Activated naive CD8-positive, alpha-beta T cell (primary cell): ENCODE data around the gene TSPAN17.
"Not testable (repeated sequence)": the region's sequence is repeated elsewhere in the genome, so short reads cannot be mapped to it uniquely, and the experiment has no call there.

Experiments
- H3K27ac Mint-ChIP-seq: one replicate; pipeline ENCODE4 v1.8.0; 2021; ENCODE audit warnings: mixed read lengths
- H3K27me3 Mint-ChIP-seq: one replicate; pipeline ENCODE4 v1.8.0; 2021; ENCODE audit warnings: mixed read lengths
- H3K36me3 Mint-ChIP-seq: one replicate; pipeline ENCODE4 v1.8.0; 2021; ENCODE audit warnings: mixed read lengths
- H3K4me1 Mint-ChIP-seq: one replicate; pipeline ENCODE4 v1.8.0; 2021; ENCODE audit warnings: low read depth, mixed read lengths
- H3K4me3 Mint-ChIP-seq: one replicate; pipeline ENCODE4 v1.8.0; 2021; ENCODE audit warnings: mild to moderate bottlenecking, mixed read lengths
- H3K9me3 Mint-ChIP-seq: one replicate; pipeline ENCODE4 v1.8.0; 2021; ENCODE audit warnings: low read depth, mixed read lengths

The TSPAN17 gene

DNA sequence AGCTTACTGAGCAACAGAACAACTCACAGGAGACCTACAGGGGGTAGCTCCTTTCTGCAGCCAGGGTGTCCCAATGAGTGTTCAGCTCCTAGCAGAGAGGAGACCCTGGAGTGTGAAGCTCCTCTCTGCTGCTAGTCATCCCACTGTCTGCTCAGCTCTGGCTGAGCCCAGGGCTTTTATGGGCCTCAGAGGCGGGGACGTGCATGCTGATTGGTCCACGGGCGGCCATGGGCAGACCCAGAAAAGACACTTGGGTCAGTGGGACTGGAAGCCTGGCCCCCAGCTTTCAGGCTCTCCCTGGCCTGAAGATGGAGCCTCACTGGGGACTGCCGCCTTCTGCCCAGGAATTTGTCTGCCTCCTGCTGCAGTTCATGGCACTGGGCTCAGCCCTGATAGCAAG lies 40.6 kb downstream of the TSPAN17 start:
- no peaks in the 10 kb centered on the region for H3K4me1 Mint-ChIP-seq
- peaks cover 22% of the 10 kb centered on the region for H3K27me3 Mint-ChIP-seq
- no peak overlapping the region for H3K4me3 Mint-ChIP-seq

DNA sequence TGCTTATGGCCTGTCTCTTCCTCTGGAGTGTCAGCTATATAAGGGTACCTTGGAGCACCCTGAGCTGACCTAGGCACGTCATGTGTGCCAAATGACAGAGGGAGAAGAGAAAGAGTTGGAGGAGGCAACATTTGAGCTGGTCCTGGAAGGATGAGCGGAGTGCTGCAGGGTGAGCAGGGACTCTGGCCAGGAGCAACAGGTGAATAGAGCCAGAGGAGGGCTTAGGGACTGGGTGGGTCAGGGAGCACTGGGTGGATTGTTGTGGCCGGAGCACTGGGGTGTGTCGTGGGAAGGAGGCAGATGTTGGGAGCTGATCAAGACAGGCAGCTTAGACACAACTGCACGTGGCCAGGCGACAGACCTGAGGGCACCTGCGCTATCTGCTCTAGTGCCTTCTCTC lies 43.6 kb downstream of the TSPAN17 start:
- Mint-ChIP-seq H3K27me3 (peaks cover 23% of the 10 kb centered on the region), H3K4me3 (no peak overlapping the region), H3K27ac (no peak overlapping the region), H3K36me3 (no peaks in the 10 kb centered on the region), H3K4me1 (no peaks in the 10 kb centered on the region), H3K9me3 (peaks cover 1% of the 10 kb centered on the region)

More for the DNA sequence above, 40.6 kb downstream of the TSPAN17 start:
- Mint-ChIP-seq H3K36me3 (peaks cover 3% of the 10 kb centered on the region), H3K9me3 (peaks cover 14% of the 10 kb centered on the region), H3K27ac (no peak overlapping the region)

DNA sequence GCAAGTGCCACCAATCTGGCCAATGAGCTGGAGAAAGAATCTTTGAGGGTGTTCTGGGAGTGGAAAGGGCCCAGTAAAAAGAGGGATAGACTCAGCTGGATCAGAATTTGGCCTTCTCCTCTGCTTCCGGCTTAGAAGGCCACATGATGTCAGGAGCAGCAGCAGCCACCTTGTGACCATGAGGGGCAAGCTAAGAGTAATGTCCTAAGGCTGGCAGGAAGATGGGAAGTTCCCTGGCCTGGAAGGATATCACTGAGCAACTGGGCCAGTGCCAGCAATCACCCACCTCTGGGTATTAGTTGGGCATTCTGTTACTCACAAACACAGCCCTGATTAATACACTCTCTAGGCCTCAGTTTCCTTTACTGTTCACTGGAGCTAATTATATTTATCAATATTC lies 44.2 kb downstream of the TSPAN17 start:
- H3K27ac Mint-ChIP-seq, result no peak overlapping the region
- H3K4me3 Mint-ChIP-seq, result no peak overlapping the region
- H3K4me1 Mint-ChIP-seq, result no peaks in the 10 kb centered on the region
- H3K9me3 Mint-ChIP-seq, result no peaks in the 10 kb centered on the region
- H3K36me3 Mint-ChIP-seq, result no peaks in the 10 kb centered on the region
- H3K27me3 Mint-ChIP-seq, result peaks cover 25% of the 10 kb centered on the region

DNA sequence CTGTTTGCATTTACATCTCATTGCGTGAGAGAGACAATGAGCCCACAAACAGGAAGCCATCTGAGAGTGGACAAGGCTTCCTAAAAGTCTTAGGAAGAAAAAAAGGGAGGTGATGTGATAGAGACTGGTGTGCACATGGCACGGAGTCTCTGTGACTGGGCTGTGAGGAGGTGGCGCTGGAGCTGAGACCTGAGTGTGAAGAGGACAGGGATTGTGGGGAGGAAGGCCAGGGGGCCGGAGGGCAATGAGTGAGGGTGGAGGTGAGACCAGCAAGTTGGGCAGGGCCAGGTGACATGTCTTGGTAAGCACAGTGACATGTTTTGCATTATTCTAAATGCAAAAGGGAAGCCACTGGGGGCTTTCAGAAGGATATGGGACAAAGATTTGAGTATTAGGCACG lies 45.0 kb downstream of the TSPAN17 start:
- no peak overlapping the region for H3K27ac Mint-ChIP-seq
- no peaks in the 10 kb centered on the region for H3K9me3 Mint-ChIP-seq
- H3K36me3 Mint-ChIP-seq, result no peaks in the 10 kb centered on the region
- no peaks in the 10 kb centered on the region for H3K4me1 Mint-ChIP-seq
- H3K4me3 Mint-ChIP-seq, result no peak overlapping the region
- peaks cover 32% of the 10 kb centered on the region for H3K27me3 Mint-ChIP-seq

DNA sequence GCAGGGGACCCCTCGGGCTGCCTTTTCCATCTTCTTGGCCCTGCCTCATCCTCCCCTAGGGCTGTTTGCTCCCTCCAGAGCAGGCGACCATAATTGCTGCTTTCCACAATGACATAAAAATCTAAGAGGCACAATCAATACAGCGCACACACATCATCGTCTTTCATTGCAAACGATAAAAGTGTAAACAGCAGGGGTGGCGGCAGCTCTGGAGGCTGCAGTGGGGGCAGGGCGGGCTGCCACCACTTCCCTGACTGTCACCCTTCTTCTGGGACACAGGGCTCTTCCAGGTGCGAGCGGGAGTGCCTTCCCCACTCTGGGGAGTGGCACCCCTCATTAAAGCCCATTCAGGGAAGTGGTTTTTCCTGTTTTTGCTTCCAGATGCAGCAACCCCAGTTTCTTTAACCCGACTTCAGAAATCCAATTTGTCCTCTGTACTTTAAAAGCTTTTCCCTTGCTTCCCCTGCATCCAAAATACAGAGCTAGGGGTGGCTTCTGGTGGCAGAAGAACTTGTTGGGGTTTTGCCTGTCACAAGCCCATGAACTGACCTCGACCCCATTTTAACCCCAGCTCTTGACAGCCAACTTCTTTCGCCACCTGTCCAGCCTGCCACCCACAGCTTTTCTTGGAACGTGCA lies 45.7 kb downstream of the TSPAN17 start:
- Mint-ChIP-seq H3K27ac (no peak overlapping the region), H3K36me3 (no peaks in the 10 kb centered on the region), H3K4me1 (no peaks in the 10 kb centered on the region), H3K9me3 (no peaks in the 10 kb centered on the region), H3K27me3 (peaks cover 32% of the 10 kb centered on the region), H3K4me3 (no peak overlapping the region)

DNA sequence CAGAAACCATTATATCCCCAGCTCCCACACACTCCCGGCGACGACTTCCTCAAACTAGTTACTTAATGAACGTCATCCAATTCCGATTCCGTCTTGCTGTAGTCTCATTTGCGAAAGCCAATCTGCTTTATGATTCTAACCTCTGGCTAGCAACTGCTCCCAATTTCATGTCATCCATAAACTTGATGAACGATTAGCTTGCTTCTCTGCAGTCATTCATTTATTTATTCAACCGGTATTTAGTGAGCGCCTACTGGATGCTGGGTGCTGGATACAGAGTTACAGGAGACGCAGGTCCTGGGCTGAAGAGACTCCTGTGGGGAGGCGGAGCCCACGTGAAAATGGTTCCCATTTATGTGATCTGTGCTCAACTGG lies 46.2 kb downstream of the TSPAN17 start:
- no peaks in the 10 kb centered on the region for H3K4me1 Mint-ChIP-seq
- peaks cover 32% of the 10 kb centered on the region for H3K27me3 Mint-ChIP-seq
- no peak overlapping the region for H3K4me3 Mint-ChIP-seq
- H3K27ac Mint-ChIP-seq, result no peak overlapping the region
- no peaks in the 10 kb centered on the region for H3K36me3 Mint-ChIP-seq
- H3K9me3 Mint-ChIP-seq, result no peaks in the 10 kb centered on the region

DNA sequence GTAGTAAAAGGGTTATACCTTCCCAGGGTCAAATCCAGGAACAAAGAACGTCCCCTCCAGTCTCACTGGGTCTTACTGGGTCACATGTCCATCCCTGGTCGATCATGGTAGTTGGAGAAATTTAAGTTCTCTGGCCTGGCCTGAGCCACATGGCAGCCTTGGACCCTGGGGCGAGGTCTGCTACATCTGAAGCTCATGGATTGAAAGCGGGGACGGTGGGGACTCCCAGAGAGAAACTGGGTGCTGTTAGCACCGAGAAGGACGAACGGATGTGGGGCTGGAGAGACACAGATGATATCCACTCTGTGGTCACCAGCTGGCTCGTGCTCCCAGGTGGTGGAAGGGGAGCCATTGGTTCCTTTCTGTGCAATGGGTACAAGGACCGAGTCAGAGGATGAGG lies 46.9 kb downstream of the TSPAN17 start:
- Mint-ChIP-seq H3K36me3 (no peaks in the 10 kb centered on the region), H3K27me3 (peaks cover 32% of the 10 kb centered on the region), H3K27ac (no peak overlapping the region), H3K4me1 (no peaks in the 10 kb centered on the region), H3K4me3 (no peak overlapping the region), H3K9me3 (no peaks in the 10 kb centered on the region)

DNA sequence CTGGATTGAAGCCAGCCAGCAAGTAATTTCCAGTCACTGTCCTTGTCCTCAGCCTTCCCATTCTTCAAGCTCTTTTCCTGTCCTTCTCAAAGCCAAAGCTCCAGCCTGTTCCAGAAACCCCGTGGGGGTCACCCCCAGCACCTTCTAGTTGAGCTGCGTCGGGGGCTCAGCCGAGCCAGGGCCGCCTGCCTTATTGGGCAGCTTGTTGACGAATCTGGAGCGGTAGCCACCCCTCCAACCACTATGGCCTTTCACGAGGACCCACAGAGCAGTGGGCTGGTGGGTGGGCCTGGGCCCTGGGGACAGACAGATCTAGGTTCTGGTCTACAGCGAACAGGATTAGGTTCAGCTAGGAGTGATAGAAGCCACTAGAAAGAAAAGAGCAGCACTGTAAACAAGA lies 47.3 kb downstream of the TSPAN17 start:
- Mint-ChIP-seq H3K4me1 (no peaks in the 10 kb centered on the region), H3K4me3 (no peak overlapping the region), H3K27me3 (peaks cover 31% of the 10 kb centered on the region)

DNA sequence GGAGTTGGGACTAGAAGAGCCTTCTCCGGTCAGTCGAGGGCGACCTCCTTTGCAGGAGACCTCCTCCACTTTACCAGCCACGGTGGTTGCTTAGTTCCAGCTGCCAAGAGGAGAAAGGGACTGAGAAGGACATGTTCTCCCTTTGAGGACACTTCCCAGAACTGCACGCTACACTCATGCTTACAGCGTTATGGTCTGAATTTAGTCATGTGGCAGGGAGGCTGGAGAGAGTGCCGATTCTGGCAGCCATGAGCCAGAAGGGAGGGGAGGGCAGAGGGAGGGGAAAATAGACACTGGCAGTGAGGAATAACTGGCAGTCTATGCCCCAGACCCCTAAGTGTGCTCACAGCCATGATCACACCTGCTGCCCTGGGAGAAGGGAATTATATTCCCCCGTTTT lies 47.8 kb downstream of the TSPAN17 start:
- H3K4me3 Mint-ChIP-seq, result no peak overlapping the region
- no peaks in the 10 kb centered on the region for H3K36me3 Mint-ChIP-seq
- peaks cover 30% of the 10 kb centered on the region for H3K27me3 Mint-ChIP-seq
- no peaks in the 10 kb centered on the region for H3K9me3 Mint-ChIP-seq
- no peaks in the 10 kb centered on the region for H3K4me1 Mint-ChIP-seq
- H3K27ac Mint-ChIP-seq, result no peak overlapping the region

More for the DNA sequence above, 47.3 kb downstream of the TSPAN17 start:
- Mint-ChIP-seq H3K27ac (no peak overlapping the region), H3K36me3 (no peaks in the 10 kb centered on the region), H3K9me3 (no peaks in the 10 kb centered on the region)

DNA sequence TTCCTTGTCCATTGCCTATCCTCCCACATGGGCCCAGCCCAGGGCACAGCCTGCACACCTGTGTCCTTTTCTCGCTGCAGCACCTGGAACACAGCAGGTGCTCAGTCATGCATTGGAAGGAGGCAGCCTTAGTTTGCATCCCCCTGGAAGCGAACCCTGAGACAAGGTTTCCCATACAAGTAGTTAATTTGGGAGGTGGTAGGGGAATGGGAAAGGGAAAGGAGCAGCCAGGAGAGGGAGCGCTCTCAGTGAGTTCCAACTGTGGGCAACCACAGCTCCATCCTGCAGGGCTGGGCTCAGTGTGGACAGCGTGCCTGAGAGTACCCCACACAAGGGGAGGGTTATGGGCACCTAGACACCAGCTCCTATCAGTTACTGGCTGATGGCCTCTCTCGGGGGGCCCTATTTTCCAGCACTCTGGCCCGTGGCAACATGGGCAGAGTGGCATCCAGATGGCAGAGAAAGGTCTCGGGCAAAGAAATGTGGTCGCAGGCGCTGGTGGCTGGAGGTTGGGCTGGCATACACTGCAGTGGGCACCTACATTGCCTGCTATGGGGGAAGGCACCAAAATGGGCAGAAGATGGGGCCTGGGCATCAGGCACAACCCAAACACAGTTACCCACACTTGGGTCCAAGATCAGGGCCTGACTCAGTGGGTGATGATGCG lies 50.1 kb downstream of the TSPAN17 start:
- no peak overlapping the region for H3K4me3 Mint-ChIP-seq
- no peak overlapping the region for H3K27ac Mint-ChIP-seq
- no peaks in the 10 kb centered on the region for H3K4me1 Mint-ChIP-seq
- H3K36me3 Mint-ChIP-seq, result no peaks in the 10 kb centered on the region
- H3K27me3 Mint-ChIP-seq, result peaks cover 27% of the 10 kb centered on the region
- H3K9me3 Mint-ChIP-seq, result no peaks in the 10 kb centered on the region

DNA sequence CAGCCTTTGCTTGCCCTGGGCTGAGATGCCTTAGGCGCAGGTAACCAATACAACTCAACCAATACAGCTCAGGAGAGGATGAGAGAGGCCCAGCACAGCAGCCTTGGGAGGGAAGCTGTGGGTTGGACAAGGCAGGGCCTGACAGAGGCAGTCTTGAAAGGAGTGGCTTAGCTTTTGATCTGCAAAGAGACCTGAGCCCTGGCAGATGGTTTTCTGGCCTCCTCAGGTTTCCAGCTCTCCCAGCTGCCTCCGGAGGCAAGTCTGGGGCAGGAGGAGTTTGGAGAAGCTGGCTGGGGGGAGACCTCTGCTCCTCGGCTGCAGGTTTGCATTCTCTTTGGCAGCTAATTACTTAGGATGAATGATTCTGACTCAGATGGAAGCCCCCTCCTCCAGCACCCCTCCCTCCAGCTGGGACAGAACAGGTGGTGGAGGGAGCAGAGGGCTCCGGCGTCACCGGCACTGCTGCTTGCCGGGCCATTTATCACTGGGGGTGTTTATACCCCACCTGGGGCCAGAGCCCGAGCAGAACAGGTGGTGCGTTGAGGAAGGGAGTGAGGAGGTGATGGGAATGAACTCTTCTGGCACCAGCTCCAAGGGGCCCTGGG lies 50.8 kb downstream of the TSPAN17 start:
- Mint-ChIP-seq H3K27me3 (peaks cover 27% of the 10 kb centered on the region), H3K9me3 (no peaks in the 10 kb centered on the region), H3K27ac (no peak overlapping the region), H3K4me1 (no peaks in the 10 kb centered on the region), H3K36me3 (no peaks in the 10 kb centered on the region), H3K4me3 (no peak overlapping the region)

DNA sequence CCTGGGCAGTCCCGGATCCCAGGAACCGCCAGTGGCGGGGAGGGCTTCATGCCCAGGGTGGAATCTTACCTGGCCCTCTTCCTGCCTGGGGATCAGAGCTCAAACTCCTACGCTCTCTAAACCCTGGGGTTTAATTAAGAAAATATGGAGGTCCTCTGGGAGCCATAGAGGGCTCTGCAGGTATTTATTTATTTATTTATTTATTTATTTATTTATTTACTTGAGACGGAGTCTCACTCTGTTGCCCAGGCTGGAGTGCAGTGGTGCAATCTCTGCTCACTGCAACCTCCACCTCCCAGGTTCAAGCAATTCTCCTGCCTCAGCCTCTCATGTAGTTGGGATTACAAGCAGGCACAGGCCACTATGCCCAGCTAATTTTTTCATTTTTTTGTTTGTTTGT lies 52.2 kb downstream of the TSPAN17 start:
- not testable (repeated sequence) for H3K36me3 Mint-ChIP-seq, H3K27ac Mint-ChIP-seq, H3K9me3 Mint-ChIP-seq, H3K4me1 Mint-ChIP-seq, H3K4me3 Mint-ChIP-seq
- H3K27me3 Mint-ChIP-seq, result peaks cover 22% of the 10 kb centered on the region

DNA sequence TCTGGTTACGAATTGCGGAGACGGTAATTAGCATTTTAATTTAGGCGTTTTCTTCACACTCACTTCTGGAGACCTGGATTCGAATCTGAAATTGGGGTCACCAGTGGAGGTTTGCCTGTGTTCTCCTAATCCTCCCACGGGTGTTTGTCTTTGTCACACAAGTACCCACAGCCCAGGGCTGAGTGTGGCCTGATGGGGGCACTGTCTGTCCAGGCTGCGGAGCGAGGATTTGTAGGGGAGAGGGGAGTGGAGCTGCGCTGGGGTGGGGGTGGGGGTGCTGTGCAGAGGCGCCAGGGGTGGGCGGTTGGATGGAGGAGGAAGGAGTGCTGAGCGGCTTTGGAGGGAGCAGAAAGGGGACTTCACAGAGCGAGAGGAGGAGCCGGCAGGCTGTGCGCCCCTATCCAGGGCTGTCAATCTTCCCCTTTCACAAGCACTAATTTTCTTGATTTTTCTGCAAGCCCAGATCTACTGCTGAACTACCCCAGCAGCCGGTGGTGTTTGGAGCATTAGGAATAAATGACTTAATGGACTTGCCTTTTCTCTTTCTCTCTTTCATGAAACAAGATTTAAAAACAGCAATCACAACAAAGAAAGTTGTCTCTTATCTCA lies 53.1 kb downstream of the TSPAN17 start:
- H3K9me3 Mint-ChIP-seq, result no peaks in the 10 kb centered on the region
- peaks cover 20% of the 10 kb centered on the region for H3K27me3 Mint-ChIP-seq
- no peak overlapping the region for H3K4me3 Mint-ChIP-seq
- no peak overlapping the region for H3K27ac Mint-ChIP-seq
- no peaks in the 10 kb centered on the region for H3K36me3 Mint-ChIP-seq
- H3K4me1 Mint-ChIP-seq, result no peaks in the 10 kb centered on the region

DNA sequence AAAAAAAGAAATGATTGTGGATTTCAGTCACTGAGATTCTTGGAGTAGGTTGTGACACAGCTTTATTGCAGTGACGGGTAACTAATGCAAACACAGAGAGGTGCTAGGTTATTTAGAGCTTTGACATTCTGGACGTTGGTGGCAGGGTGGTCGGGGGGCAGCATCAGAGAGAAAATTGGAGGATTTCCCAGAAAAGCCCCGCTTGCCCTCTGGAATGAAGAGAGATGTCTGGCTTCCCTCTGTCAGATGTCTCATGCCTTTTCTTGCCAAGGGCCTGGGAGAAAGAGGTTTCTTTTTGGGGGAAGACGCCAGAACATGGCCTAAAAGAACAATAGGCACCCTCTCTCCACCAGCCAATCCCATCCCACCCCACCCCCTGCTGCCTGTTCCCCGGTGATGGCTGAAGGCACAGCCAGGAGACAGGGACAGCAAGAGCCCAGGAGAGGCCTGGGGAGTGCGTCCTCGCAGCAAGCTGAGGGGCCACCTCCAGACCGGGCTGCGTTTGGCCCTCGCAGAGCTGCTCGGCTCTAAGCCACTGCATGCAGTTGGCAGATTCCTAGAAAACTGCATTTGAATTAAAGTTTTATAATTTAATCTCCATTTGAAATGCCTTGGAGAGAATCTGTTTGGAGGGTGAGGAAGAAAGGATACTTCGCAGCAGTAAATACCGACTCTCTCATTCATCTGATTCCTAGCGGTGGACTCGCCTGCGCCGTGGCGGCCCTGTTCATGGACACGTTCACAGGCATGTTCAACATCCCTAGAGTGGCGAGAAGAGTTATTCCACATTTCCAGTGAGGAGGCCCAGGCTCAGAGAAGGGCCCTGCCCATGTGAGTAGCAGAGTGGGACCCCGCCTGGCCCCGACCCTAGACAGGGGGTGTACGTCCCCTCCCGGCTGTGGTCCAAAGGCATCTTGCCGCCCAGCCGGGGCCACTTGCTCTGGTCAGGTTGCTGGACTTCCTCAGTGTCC lies 55.7 kb downstream of the TSPAN17 start:
- H3K4me3 Mint-ChIP-seq, result no peak overlapping the region
- H3K4me1 Mint-ChIP-seq, result no peaks in the 10 kb centered on the region
- no peaks in the 10 kb centered on the region for H3K9me3 Mint-ChIP-seq
- no peak overlapping the region for H3K27ac Mint-ChIP-seq
- peaks cover 11% of the 10 kb centered on the region for H3K27me3 Mint-ChIP-seq
- no peaks in the 10 kb centered on the region for H3K36me3 Mint-ChIP-seq
